K562 (cell line): ENCODE measurements around the gene ATP5MC3. TPM values are rescaled to one million over a fixed set of nuclear protein-coding genes. Genes with fewer than 3 reads are reported as not detected.

Experiments
- BRD9 ChIP-seq: fragments of 450-650 bp; IDR thresholded peaks from 2 replicates; pipeline ENCODE4 v1.6.1; 2018; ENCODE audit warnings: low read depth; ENCODE audit not compliant: partially characterized antibody
- GATAD2A ChIP-seq: fragments of 450-650 bp; IDR thresholded peaks from 2 replicates; pipeline ENCODE4 v1.6.1; 2017
- NBN ChIP-seq: fragments of 450-650 bp; IDR thresholded peaks from 2 replicates; pipeline ENCODE4 v1.6.1; 2016; ENCODE audit warnings: low read depth, mild to moderate bottlenecking
- NFATC3 ChIP-seq: fragments of 450-650 bp; IDR thresholded peaks from 2 replicates; pipeline ENCODE4 v1.6.1; 2017; ENCODE audit warnings: mild to moderate bottlenecking
- SIN3A ChIP-seq, 2 experiments: fragments of 150-350 bp in 1 of 2; IDR thresholded peaks; 2 replicates each; pipeline ENCODE4 v1.6.1; 2011 to 2016; ENCODE audit warnings: borderline replicate concordance in 2 of 2, low read depth in 2 of 2, low read length in 2 of 2, mild to moderate bottlenecking in 2 of 2, moderate library complexity in 2 of 2; ENCODE audit not compliant: control insufficient read depth in 1 of 2
- ZBTB1 ChIP-seq: sonication (generic); formaldehyde crosslinking; IDR thresholded peaks from 2 replicates; pipeline ENCODE4 v1.8.1; 2023; ENCODE audit warnings: missing genetic modification reagents, low read depth, mild to moderate bottlenecking, borderline replicate concordance
- ZNF24 ChIP-seq: fragments of 450-650 bp; IDR thresholded peaks from 2 replicates; pipeline ENCODE4 v1.6.1; 2016
- polyA plus RNA-seq, 8 experiments: library from polyadenylated mRNA; depleted of rRNA in 4 of 8; stranded (reverse) in 5 of 8; unstranded in 3 of 8; fragments of >200 nt; fragmentation: Nextera tagmentation in 2 of 8; fragmentation: Illumina TruSeq in 1 of 8; extraction: Ambion mirVana in 2 of 8; extraction: Trizol in 1 of 8; gene quantifications; 2 replicates each; pipeline versions ENCODE4 v1.2.1 to v1.2.3, GENCODE V29; 2011 to 2014; ENCODE audit warnings: inconsistent platforms in 1 of 8, missing spikeins in 1 of 8
- total RNA-seq, 7 experiments: library from RNA; depleted of rRNA in 6 of 7; stranded (reverse); fragments of >200 nt in 6 of 7; fragmentation: Illumina TruSeq in 2 of 7; extraction: Trizol in 2 of 7; gene quantifications; 2 replicates each; pipeline versions ENCODE4 v1.2.1 to v1.2.3, GENCODE V29; 2011 to 2021; ENCODE audit warnings: low replicate concordance in 1 of 7
- TF ChIP-seq, protein P1 (sequence below): fragments of 250-450 bp; sonication (Bioruptor Pico); IDR thresholded peaks from 2 replicates; pipeline ENCODE4 v1.4.0; 2020; ENCODE audit warnings: mild to moderate bottlenecking, moderate library complexity, borderline replicate concordance
- TF ChIP-seq, protein P2 (sequence below): fragments of 200-800 bp; sonication (Bioruptor generic); IDR thresholded peaks from 2 replicates; pipeline ENCODE4 v1.6.1; 2016; ENCODE audit warnings: missing genetic modification characterization, missing compliant biosample characterization

The ATP5MC3 gene
- total and polyA plus RNA-seq, 9 of the 15 experiments (the other 6 are each of a cell fraction or from before 2014, with no cell fraction given): 423 to 2,565 (median 1,012) TPM

GRCh38 chr2:175151791-175152190, 29.7 kb downstream of the ATP5MC3 start (continued):
- TF ChIP-seq, protein P1, sequence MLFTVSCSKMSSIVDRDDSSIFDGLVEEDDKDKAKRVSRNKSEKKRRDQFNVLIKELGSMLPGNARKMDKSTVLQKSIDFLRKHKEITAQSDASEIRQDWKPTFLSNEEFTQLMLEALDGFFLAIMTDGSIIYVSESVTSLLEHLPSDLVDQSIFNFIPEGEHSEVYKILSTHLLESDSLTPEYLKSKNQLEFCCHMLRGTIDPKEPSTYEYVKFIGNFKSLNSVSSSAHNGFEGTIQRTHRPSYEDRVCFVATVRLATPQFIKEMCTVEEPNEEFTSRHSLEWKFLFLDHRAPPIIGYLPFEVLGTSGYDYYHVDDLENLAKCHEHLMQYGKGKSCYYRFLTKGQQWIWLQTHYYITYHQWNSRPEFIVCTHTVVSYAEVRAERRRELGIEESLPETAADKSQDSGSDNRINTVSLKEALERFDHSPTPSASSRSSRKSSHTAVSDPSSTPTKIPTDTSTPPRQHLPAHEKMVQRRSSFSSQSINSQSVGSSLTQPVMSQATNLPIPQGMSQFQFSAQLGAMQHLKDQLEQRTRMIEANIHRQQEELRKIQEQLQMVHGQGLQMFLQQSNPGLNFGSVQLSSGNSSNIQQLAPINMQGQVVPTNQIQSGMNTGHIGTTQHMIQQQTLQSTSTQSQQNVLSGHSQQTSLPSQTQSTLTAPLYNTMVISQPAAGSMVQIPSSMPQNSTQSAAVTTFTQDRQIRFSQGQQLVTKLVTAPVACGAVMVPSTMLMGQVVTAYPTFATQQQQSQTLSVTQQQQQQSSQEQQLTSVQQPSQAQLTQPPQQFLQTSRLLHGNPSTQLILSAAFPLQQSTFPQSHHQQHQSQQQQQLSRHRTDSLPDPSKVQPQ (CRISPR knock-in tag): no peak
- TF ChIP-seq, protein P2, sequence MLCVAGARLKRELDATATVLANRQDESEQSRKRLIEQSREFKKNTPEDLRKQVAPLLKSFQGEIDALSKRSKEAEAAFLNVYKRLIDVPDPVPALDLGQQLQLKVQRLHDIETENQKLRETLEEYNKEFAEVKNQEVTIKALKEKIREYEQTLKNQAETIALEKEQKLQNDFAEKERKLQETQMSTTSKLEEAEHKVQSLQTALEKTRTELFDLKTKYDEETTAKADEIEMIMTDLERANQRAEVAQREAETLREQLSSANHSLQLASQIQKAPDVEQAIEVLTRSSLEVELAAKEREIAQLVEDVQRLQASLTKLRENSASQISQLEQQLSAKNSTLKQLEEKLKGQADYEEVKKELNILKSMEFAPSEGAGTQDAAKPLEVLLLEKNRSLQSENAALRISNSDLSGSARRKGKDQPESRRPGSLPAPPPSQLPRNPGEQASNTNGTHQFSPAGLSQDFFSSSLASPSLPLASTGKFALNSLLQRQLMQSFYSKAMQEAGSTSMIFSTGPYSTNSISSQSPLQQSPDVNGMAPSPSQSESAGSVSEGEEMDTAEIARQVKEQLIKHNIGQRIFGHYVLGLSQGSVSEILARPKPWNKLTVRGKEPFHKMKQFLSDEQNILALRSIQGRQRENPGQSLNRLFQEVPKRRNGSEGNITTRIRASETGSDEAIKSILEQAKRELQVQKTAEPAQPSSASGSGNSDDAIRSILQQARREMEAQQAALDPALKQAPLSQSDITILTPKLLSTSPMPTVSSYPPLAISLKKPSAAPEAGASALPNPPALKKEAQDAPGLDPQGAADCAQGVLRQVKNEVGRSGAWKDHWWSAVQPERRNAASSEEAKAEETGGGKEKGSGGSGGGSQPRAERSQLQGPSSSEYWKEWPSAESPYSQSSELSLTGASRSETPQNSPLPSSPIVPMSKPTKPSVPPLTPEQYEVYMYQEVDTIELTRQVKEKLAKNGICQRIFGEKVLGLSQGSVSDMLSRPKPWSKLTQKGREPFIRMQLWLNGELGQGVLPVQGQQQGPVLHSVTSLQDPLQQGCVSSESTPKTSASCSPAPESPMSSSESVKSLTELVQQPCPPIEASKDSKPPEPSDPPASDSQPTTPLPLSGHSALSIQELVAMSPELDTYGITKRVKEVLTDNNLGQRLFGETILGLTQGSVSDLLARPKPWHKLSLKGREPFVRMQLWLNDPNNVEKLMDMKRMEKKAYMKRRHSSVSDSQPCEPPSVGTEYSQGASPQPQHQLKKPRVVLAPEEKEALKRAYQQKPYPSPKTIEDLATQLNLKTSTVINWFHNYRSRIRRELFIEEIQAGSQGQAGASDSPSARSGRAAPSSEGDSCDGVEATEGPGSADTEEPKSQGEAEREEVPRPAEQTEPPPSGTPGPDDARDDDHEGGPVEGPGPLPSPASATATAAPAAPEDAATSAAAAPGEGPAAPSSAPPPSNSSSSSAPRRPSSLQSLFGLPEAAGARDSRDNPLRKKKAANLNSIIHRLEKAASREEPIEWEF: no peak
- TF ChIP-seq NBN: no peak
- no peak for TF ChIP-seq SIN3A (IDR thresholded peaks at IDR 0.05; ENCODE audit: borderline replicate concordance in 2 of 2, control insufficient read depth in 1 of 2, low read depth in 2 of 2, low read length in 2 of 2)
- no peak for TF ChIP-seq BRD9
- TF ChIP-seq NFATC3: no peak
- no peak for TF ChIP-seq GATAD2A
- no peak for TF ChIP-seq ZBTB1 (CRISPR knock-in tag)
- no peak for TF ChIP-seq ZNF24
